Measurements from ENCODE around the gene CAP2.
"Not testable (repeated sequence)": the region's sequence is repeated elsewhere in the genome, so short reads cannot be mapped to it uniquely, and the experiment has no call there.

Gene CAP2

GRCh38 chr6:17584241-17584803 is 190.9 kb downstream of the CAP2 start:
- peak; percentile 84 for DNase-seq

- no peak for DNase-seq
Measured at GRCh38 chr6:17585766-17586490, 192.5 kb downstream of the CAP2 start.

GRCh38 chr6:17586623-17587022 is 193.2 kb downstream of the CAP2 start:
- DNase-seq = not testable (repeated sequence)

GRCh38 chr6:17588011-17588410 is 194.6 kb downstream of the CAP2 start:
- no peak for DNase-seq

GRCh38 chr6:17589406-17590096 is 196.2 kb downstream of the CAP2 start:
- DNase-seq = peak; percentile 86

- DNase-seq = no peak
Measured at GRCh38 chr6:17591287-17591686, 197.9 kb downstream of the CAP2 start.

GRCh38 chr6:17593246-17593645 is 199.9 kb downstream of the CAP2 start:
- DNase-seq = no peak

GRCh38 chr6:17596085-17596484 is 202.7 kb downstream of the CAP2 start:
- DNase-seq = no peak

- DNase-seq = peak; percentile 88
Measured at GRCh38 chr6:17599877-17600526, 206.6 kb downstream of the CAP2 start, which contains the start of gene FAM8A1. Gene FAM8A1, plus strand, starts transcription at chr6:17600302. Its CDS starts 108 bp downstream, at chr6:17600410.

GRCh38 chr6:17600527-17601385 is 207.4 kb downstream of the CAP2 start:
- DNase-seq = peak; percentile 30

GRCh38 chr6:17601386-17601703 is 207.9 kb downstream of the CAP2 start:
- no peak for DNase-seq

GRCh38 chr6:17602888-17603287 is 209.5 kb downstream of the CAP2 start:
- DNase-seq = no peak

- no peak for DNase-seq
Measured at GRCh38 chr6:17606606-17607005, 213.2 kb downstream of the CAP2 start.

All from fibroblast of skin of back (primary cell).